Heart left ventricle (tissue), 13 donors: ENCODE data around the gene DDX43.

ENCODE experiments used
- CTCF ChIP-seq, 12 donors: fragments of 200-600 bp; sonication (generic) in 4 of 12; IDR thresholded peaks; one replicate each; pipeline versions ENCODE4 v1.5.0 to v1.8.0; 2018 to 2022; ENCODE audit warnings: antibody characterized with exemption in 12 of 12, mild to moderate bottlenecking in 5 of 12
- POLR2A ChIP-seq, 2 donors: fragments of 450-650 bp; IDR thresholded peaks; one replicate each; pipeline ENCODE4 v1.6.1; 2017; ENCODE audit warnings: antibody characterized with exemption in 2 of 2, mild to moderate bottlenecking in 2 of 2, moderate library complexity in 2 of 2
- donor health status: ischemic (EF 13 %, LVEDD 7.1; RV severe dilation, severe dysfunction).
- donor health status: DM: no; HTN: yes; CAD: no.
- donor health status: DM: no; HTN: no; CAD: no.
- donor health status: ischemic (EF 25% LVEDD 6.9; RV normal size, moderate dysfunction).
- donor health status: ischemic (EF 25% LVEDD 5.7; RV mildly dilated, moderate dysfunction).
- donor health status: ischemic (EF 35%, LVEDD 5.7; RV mildly dilated, moderate dysfunction).
- donor health status: nonischemic (EF 11% LVEDD 7.7; RV severe dilation, severe dysfunction).
- donor health status: DM: yes; HTN: yes; CAD: no.
- donor health status: PGD.
- donor health status: ischemic (EF 29% LVEDD 5.4; RV normal size, mild dysfunction).
- donor health status: nonischemic (EF 23%, LVEDD 6.1; RV moderate dilation, normal function).

- TF ChIP-seq CTCF (IDR thresholded peaks at IDR 0.05) (no peak), POLR2A (IDR thresholded peaks at IDR 0.05) (no peak)
Observed at GRCh38 chr6:73451223-73452106, 56.8 kb downstream of the DDX43 start.
